Urinary bladder (tissue), 4 donors: Measurements from ENCODE around the gene TPSD1. TPM values are rescaled to one million over a fixed set of nuclear protein-coding genes. Genes with fewer than 3 reads are reported as not detected.
"Not testable (repeated sequence)": the region's sequence is repeated elsewhere in the genome, so short reads cannot be mapped to it uniquely, and the experiment has no call there.

Experiments used
- DNase-seq: peaks from one replicate; pipeline ENCODE4 v3.0.0-alpha.2; 2015; ENCODE audit errors: extremely low spot score
- H3K27ac ChIP-seq: one replicate; pipeline ENCODE4 v1.5.1; 2013; ENCODE audit warnings: low read depth, mild to moderate bottlenecking, moderate library complexity
- H3K36me3 ChIP-seq: one replicate; pipeline ENCODE4 v1.6.1; 2013; ENCODE audit warnings: mild to moderate bottlenecking, moderate library complexity; ENCODE audit not compliant: insufficient read depth
- H3K4me1 ChIP-seq: one replicate; pipeline ENCODE4 v1.6.1; 2013; ENCODE audit warnings: mild to moderate bottlenecking, moderate library complexity; ENCODE audit not compliant: insufficient read depth
- H3K4me3 ChIP-seq: one replicate; pipeline ENCODE4 v1.5.1; 2013; ENCODE audit warnings: low read depth, low read length
- WGBS: extraction: QIAGEN DNeasy Blood & Tissue Kit; methylation state at CpG from one replicate; pipeline ENCODE4 v1.1.7; 2013; 5-methylcytosine and 5-hydroxymethylcytosine counted together
- polyA plus RNA-seq: library from polyadenylated mRNA; stranded (reverse); fragments of 200-250 nt; gene quantifications from one replicate; pipeline ENCODE4 v1.2.3, GENCODE V29; 2013
- total RNA-seq: library from RNA; depleted of rRNA; stranded (reverse); fragments of >200 nt; gene quantifications from one replicate; pipeline ENCODE4 v1.2.3, GENCODE V29; 2014
- donor health status: healthy with polysubstance abuse.
- donor health status: healthy.

The TPSD1 gene
- total and polyA plus RNA-seq, 2 donors, result 1.1 to 2.1 TPM

GRCh38 chr16:1292208-1292607, 36.3 kb downstream of the TPSD1 start:
- WGBS, result 77% methylated on average over 6 of the region's 6 CpGs
- H3K36me3 ChIP-seq, H3K4me1 ChIP-seq, H3K27ac ChIP-seq, H3K4me3 ChIP-seq, DNase-seq: not testable (repeated sequence)

- H3K4me3 ChIP-seq, H3K4me1 ChIP-seq, H3K36me3 ChIP-seq, H3K27ac ChIP-seq, DNase-seq: not testable (repeated sequence)
- WGBS, result 78% methylated on average over 8 of the region's 8 CpGs
Observed at GRCh38 chr16:1292808-1293207, 36.9 kb downstream of the TPSD1 start.

GRCh38 chr16:1293921-1294656, 38.2 kb downstream of the TPSD1 start:
- Histone ChIP-seq H3K27ac (no peak overlapping the region), H3K36me3 (no peaks in the 10 kb centered on the region), H3K4me1 (no peaks in the 10 kb centered on the region), H3K4me3 (no peak overlapping the region)
- WGBS, result 59% methylated on average over 11 of the region's 11 CpGs
- DNase-seq, result no peak

- H3K4me1 ChIP-seq, result no peaks in the 10 kb centered on the region
Observed at GRCh38 chr16:1295465-1295864, 39.6 kb downstream of the TPSD1 start.

GRCh38 chr16:1296688-1297017, 40.8 kb downstream of the TPSD1 start:
- whole genome bisulfite sequencing, result 78% methylated on average over 8 of the region's 8 CpGs
- not testable (repeated sequence) for H3K4me1 ChIP-seq, DNase-seq, H3K27ac ChIP-seq, H3K4me3 ChIP-seq, H3K36me3 ChIP-seq

More at GRCh38 chr16:1295465-1295864, 39.6 kb downstream of the TPSD1 start:
- DNase-seq, result no peak
- Histone ChIP-seq H3K27ac (no peak overlapping the region), H3K4me3 (no peak overlapping the region), H3K36me3 (no peaks in the 10 kb centered on the region)
- 36% methylated on average over 5 of the region's 5 CpGs for WGBS

GRCh38 chr16:1297018-1297696, 41.3 kb downstream of the TPSD1 start:
- DNase-seq, result no peak
- Histone ChIP-seq H3K27ac (no peak overlapping the region), H3K36me3 (no peaks in the 10 kb centered on the region), H3K4me1 (no peaks in the 10 kb centered on the region), H3K4me3 (no peak overlapping the region)
- 38% methylated on average over 6 of the region's 6 CpGs for WGBS

- peak overlapping the region; percentile 48 for H3K27ac ChIP-seq
- H3K4me3 ChIP-seq, result no peak overlapping the region
- 91% methylated on average over 14 of the region's 14 CpGs for WGBS
Observed at GRCh38 chr16:1298406-1298805, 42.5 kb downstream of the TPSD1 start.

GRCh38 chr16:1299012-1299867, 43.4 kb downstream of the TPSD1 start:
- Histone ChIP-seq H3K4me1 (no peaks in the 10 kb centered on the region), H3K4me3 (no peak overlapping the region), H3K36me3 (no peaks in the 10 kb centered on the region), H3K27ac (peak overlapping the region; percentile 55)
- no peak for DNase-seq
- 75% methylated on average over 31 of the region's 31 CpGs for WGBS

More at GRCh38 chr16:1298406-1298805, 42.5 kb downstream of the TPSD1 start:
- no peak for DNase-seq
- Histone ChIP-seq H3K36me3 (no peaks in the 10 kb centered on the region), H3K4me1 (no peaks in the 10 kb centered on the region)

- Histone ChIP-seq H3K36me3 (no peaks in the 10 kb centered on the region), H3K4me3 (no peak overlapping the region), H3K27ac (peak overlapping the region; percentile 55), H3K4me1 (no peaks in the 10 kb centered on the region)
- no peak for DNase-seq
- 80% methylated on average over 12 of the region's 12 CpGs for WGBS
Observed at GRCh38 chr16:1299868-1300203, 44.0 kb downstream of the TPSD1 start.

GRCh38 chr16:1300664-1301476, 45.0 kb downstream of the TPSD1 start:
- H3K27ac ChIP-seq, result peak overlapping the region; percentile 31
- no peaks in the 10 kb centered on the region for H3K36me3 ChIP-seq
- no peak overlapping the region for H3K4me3 ChIP-seq
- 11% methylated on average over 42 of the region's 42 CpGs for WGBS
- no peak for DNase-seq
- no peaks in the 10 kb centered on the region for H3K4me1 ChIP-seq

GRCh38 chr16:1301562-1301961, 45.7 kb downstream of the TPSD1 start:
- no peaks in the 10 kb centered on the region for H3K4me1 ChIP-seq
- H3K36me3 ChIP-seq, result no peaks in the 10 kb centered on the region
- H3K27ac ChIP-seq, result no peak overlapping the region
- H3K4me3 ChIP-seq, result no peak overlapping the region
- no peak for DNase-seq
- WGBS, result 73% methylated on average over 12 of the region's 12 CpGs

GRCh38 chr16:1305823-1306222, 50.0 kb downstream of the TPSD1 start:
- Histone ChIP-seq H3K36me3 (no peaks in the 10 kb centered on the region), H3K27ac (no peak overlapping the region), H3K4me1 (no peaks in the 10 kb centered on the region), H3K4me3 (no peak overlapping the region)
- 66% methylated on average over 12 of the region's 12 CpGs for WGBS
- no peak for DNase-seq

GRCh38 chr16:1306334-1306733, 50.5 kb downstream of the TPSD1 start:
- no peak overlapping the region for H3K27ac ChIP-seq
- peaks cover 2% of the 10 kb centered on the region for H3K4me1 ChIP-seq
- H3K4me3 ChIP-seq, result no peak overlapping the region
- H3K36me3 ChIP-seq, result no peaks in the 10 kb centered on the region
- no peak for DNase-seq
- WGBS, result 63% methylated on average over 4 of the region's 4 CpGs
